Measurements from ENCODE around the gene OSBP2. TPM values are rescaled to one million over a fixed set of nuclear protein-coding genes. Genes with fewer than 3 reads are reported as not detected.

Gene OSBP2
- total and polyA plus RNA-seq, 2 of the 13 experiments (the other 11 are each of a cell fraction or from before 2014, with no cell fraction given) = 5.0 to 7.7 TPM

DNA sequence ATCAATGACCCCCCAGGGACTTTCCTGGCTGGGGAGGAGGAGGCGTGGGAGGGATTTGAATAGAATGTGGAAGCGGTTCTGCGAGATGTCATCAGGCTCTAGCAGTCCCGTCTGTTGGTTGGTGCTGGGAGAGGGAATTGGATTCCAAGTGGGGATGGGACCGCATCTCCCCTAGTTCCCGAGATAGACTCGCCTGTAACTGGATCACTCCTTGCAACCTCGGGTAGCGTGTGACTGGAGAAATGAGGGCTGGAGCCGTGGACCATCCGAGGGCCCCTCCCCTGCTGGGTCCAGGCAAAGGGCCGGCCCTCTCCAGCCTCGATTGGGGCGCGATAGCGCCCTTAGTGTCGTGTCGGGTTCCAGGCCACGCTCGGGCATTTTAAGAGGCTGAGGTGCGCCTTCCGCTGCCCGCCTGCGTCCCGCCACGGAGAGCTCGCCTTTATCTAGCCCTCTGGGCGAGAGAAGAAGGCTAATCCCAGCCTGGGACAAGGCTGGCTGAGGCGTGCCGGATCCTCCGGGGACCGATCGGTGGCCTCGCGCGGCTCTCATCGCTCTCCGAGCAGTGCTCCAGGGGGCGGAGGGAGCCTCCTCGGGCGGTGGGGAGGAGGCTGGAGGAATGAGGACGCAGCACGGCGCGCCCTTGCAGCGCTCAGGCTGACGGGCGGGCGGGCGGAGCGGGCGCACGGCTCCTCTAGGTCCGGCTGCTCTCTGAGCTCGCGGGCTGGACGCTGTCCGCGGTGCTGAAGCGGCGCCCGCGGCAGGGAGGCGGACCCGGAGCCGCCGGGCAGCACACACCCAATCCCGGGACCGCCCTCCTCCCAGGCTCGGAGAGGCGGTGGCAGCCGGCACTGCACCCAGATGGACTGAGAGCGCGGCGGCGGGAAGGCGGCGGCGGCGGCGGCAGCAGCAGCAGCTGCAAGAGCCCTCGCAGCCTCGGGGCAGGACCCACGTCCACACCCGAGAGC is 107.8 kb downstream of the OSBP2 start (continued):
- TF ChIP-seq NFYC (CRISPR knock-in tag; IDR thresholded peaks at IDR 0.05) (peak; percentile 61; the same call in 1 of the 2 replicates), ZBTB42 (CRISPR knock-in tag; IDR thresholded peaks at IDR 0.05) (peak; percentile 96), SP140L (CRISPR knock-in tag; IDR thresholded peaks at IDR 0.05; ENCODE audit: borderline replicate concordance) (peak; percentile 99; the same call in 1 of the 2 replicates), CBFB (CRISPR knock-in tag; IDR thresholded peaks at IDR 0.05) (peak; percentile 91), ZNF616 (CRISPR knock-in tag; IDR thresholded peaks at IDR 0.05; ENCODE audit: low read depth) (peak; percentile 99), ZNF567 (CRISPR knock-in tag; IDR thresholded peaks at IDR 0.05; ENCODE audit: borderline replicate concordance) (no peak), STAT5B (CRISPR knock-in tag; IDR thresholded peaks at IDR 0.05) (peak; percentile 99), ZNF33B (CRISPR knock-in tag; IDR thresholded peaks at IDR 0.05) (peak; percentile 96), ZNF530 (CRISPR knock-in tag; IDR thresholded peaks at IDR 0.05; ENCODE audit: low read depth) (peak; percentile 94), KMT2A (CRISPR knock-in tag; IDR thresholded peaks at IDR 0.05) (peak; percentile 79)
- TF ChIP-seq, protein P1, sequence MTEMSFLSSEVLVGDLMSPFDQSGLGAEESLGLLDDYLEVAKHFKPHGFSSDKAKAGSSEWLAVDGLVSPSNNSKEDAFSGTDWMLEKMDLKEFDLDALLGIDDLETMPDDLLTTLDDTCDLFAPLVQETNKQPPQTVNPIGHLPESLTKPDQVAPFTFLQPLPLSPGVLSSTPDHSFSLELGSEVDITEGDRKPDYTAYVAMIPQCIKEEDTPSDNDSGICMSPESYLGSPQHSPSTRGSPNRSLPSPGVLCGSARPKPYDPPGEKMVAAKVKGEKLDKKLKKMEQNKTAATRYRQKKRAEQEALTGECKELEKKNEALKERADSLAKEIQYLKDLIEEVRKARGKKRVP (CRISPR knock-in tag; IDR thresholded peaks at IDR 0.05) = peak in 1 of 2 experiments; percentile 86; a peak in 2 of 4 replicates
- TF ChIP-seq, protein P2, sequence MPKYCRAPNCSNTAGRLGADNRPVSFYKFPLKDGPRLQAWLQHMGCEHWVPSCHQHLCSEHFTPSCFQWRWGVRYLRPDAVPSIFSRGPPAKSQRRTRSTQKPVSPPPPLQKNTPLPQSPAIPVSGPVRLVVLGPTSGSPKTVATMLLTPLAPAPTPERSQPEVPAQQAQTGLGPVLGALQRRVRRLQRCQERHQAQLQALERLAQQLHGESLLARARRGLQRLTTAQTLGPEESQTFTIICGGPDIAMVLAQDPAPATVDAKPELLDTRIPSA (CRISPR knock-in tag; IDR thresholded peaks at IDR 0.05; ENCODE audit: borderline replicate concordance) = no peak
- TF ChIP-seq, protein P3, sequence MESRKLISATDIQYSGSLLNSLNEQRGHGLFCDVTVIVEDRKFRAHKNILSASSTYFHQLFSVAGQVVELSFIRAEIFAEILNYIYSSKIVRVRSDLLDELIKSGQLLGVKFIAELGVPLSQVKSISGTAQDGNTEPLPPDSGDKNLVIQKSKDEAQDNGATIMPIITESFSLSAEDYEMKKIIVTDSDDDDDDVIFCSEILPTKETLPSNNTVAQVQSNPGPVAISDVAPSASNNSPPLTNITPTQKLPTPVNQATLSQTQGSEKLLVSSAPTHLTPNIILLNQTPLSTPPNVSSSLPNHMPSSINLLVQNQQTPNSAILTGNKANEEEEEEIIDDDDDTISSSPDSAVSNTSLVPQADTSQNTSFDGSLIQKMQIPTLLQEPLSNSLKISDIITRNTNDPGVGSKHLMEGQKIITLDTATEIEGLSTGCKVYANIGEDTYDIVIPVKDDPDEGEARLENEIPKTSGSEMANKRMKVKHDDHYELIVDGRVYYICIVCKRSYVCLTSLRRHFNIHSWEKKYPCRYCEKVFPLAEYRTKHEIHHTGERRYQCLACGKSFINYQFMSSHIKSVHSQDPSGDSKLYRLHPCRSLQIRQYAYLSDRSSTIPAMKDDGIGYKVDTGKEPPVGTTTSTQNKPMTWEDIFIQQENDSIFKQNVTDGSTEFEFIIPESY (CRISPR knock-in tag; IDR thresholded peaks at IDR 0.05) = peak; percentile 34; the same call in 1 of the 2 replicates
- TF ChIP-seq, protein P4, sequence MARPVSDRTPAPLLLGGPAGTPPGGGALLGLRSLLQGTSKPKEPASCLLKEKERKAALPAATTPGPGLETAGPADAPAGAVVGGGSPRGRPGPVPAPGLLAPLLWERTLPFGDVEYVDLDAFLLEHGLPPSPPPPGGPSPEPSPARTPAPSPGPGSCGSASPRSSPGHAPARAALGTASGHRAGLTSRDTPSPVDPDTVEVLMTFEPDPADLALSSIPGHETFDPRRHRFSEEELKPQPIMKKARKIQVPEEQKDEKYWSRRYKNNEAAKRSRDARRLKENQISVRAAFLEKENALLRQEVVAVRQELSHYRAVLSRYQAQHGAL (CRISPR knock-in tag; IDR thresholded peaks at IDR 0.05; ENCODE audit: not compliant biosample characterization) = peak; percentile 95
- TF ChIP-seq, protein P5, sequence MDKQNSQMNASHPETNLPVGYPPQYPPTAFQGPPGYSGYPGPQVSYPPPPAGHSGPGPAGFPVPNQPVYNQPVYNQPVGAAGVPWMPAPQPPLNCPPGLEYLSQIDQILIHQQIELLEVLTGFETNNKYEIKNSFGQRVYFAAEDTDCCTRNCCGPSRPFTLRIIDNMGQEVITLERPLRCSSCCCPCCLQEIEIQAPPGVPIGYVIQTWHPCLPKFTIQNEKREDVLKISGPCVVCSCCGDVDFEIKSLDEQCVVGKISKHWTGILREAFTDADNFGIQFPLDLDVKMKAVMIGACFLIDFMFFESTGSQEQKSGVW (CRISPR knock-in tag; IDR thresholded peaks at IDR 0.05; ENCODE audit: borderline replicate concordance) = peak; percentile 97
